Measurements from ENCODE around the gene SP5. TPM values are rescaled to one million over a fixed set of nuclear protein-coding genes. Genes with fewer than 3 reads are reported as not detected.

Gene SP5
- total RNA-seq, 1 experiment from 2014 or later: 1.7 TPM

GRCh38 chr2:170744248-170745002 lies 29.3 kb downstream of the SP5 start:
- CTCF ChIA-PET: interaction anchor here (0.9 kb wide), 1 partner anchor 336 kb away, joined by 3 read pairs; no protein-coding TSS in a partner anchor
- Mint-ChIP-seq H3K27ac (no peak overlapping the region), H3K36me3 (no peaks in the 10 kb centered on the region), H3K27me3 (ENCODE audit: low read depth) (no peaks in the 10 kb centered on the region), H3K4me3 (no peak overlapping the region), H3K4me1 (peaks cover 9% of the 10 kb centered on the region), H3K9me3 (no peaks in the 10 kb centered on the region)
- POLR2A ChIA-PET: no interaction called here
- TF ChIP-seq ATF3 (CRISPR knock-in tag; conservative IDR thresholded peaks at IDR 0.05) (no peak), CBFB (CRISPR knock-in tag; IDR thresholded peaks at IDR 0.05; ENCODE audit: low read depth) (no peak), GABPB1 (CRISPR knock-in tag; IDR thresholded peaks at IDR 0.05) (peak; percentile 86)
- DNase-seq (ENCODE audit: low spot score) (no peak), ATAC-seq (no peak)

GRCh38 chr2:170745305-170745704 lies 30.2 kb downstream of the SP5 start:
- Mint-ChIP-seq H3K4me3 (no peak overlapping the region), H3K27me3 (ENCODE audit: low read depth) (no peaks in the 10 kb centered on the region), H3K27ac (no peak overlapping the region), H3K36me3 (no peaks in the 10 kb centered on the region), H3K4me1 (peaks cover 9% of the 10 kb centered on the region), H3K9me3 (no peaks in the 10 kb centered on the region)
- DNase-seq (ENCODE audit: low spot score): no peak
- CTCF ChIA-PET: no interaction called here
- POLR2A ChIA-PET: no interaction called here
- ATAC-seq: no peak
- TF ChIP-seq PREB (CRISPR knock-in tag; IDR thresholded peaks at IDR 0.05; ENCODE audit: borderline replicate concordance): no peak
- no peak for TF ChIP-seq ZSCAN18 (CRISPR knock-in tag; IDR thresholded peaks at IDR 0.05)
- no peak for TF ChIP-seq ZNF263 (CRISPR knock-in tag; IDR thresholded peaks at IDR 0.05; ENCODE audit: low read depth)
- no peak for TF ChIP-seq ETV6 (CRISPR knock-in tag; IDR thresholded peaks at IDR 0.05)
- TF ChIP-seq MXD4 (CRISPR knock-in tag; IDR thresholded peaks at IDR 0.05; ENCODE audit: borderline replicate concordance): no peak
- TF ChIP-seq RELA (CRISPR knock-in tag; IDR thresholded peaks at IDR 0.05; ENCODE audit: borderline replicate concordance): no peak
- TF ChIP-seq JUN (CRISPR knock-in tag; IDR thresholded peaks at IDR 0.05): no peak
- no peak for TF ChIP-seq ZNF512 (CRISPR knock-in tag; IDR thresholded peaks at IDR 0.05; ENCODE audit: borderline replicate concordance)
- no peak for TF ChIP-seq IRF2 (CRISPR knock-in tag; IDR thresholded peaks at IDR 0.05; ENCODE audit: borderline replicate concordance, low read depth)
- TF ChIP-seq CBFB (CRISPR knock-in tag; IDR thresholded peaks at IDR 0.05; ENCODE audit: low read depth): no peak
- no peak for TF ChIP-seq ZNF396 (CRISPR knock-in tag; IDR thresholded peaks at IDR 0.05; ENCODE audit: borderline replicate concordance)
- TF ChIP-seq MAX (CRISPR knock-in tag; IDR thresholded peaks at IDR 0.05): no peak
- TF ChIP-seq USF1 (CRISPR knock-in tag; IDR thresholded peaks at IDR 0.05): no peak
- TF ChIP-seq NFYB (CRISPR knock-in tag; conservative IDR thresholded peaks at IDR 0.05; ENCODE audit: low read depth): no peak
- no peak for TF ChIP-seq HMGXB4 (CRISPR knock-in tag; IDR thresholded peaks at IDR 0.05)
- TF ChIP-seq ZBTB43 (CRISPR knock-in tag; IDR thresholded peaks at IDR 0.05): no peak

Measured in WTC11 (cell line).